Astrocyte (in vitro differentiated cells and primary cell): ENCODE measurements around the gene GRID2.

Experiments
- EZH2 ChIP-seq: IDR thresholded peaks from 2 replicates; pipeline ENCODE4 v1.6.1; 2012; ENCODE audit warnings: mild to moderate bottlenecking, low read length, inconsistent platforms; ENCODE audit not compliant: insufficient read depth
- TF ChIP-seq, protein P1 (sequence below): IDR thresholded peaks from 2 replicates; pipeline ENCODE4 v1.5.1; 2011; ENCODE audit warnings: low read depth, mild to moderate bottlenecking, inconsistent platforms, low read length, moderate library complexity; ENCODE audit not compliant: insufficient read depth

DNA sequence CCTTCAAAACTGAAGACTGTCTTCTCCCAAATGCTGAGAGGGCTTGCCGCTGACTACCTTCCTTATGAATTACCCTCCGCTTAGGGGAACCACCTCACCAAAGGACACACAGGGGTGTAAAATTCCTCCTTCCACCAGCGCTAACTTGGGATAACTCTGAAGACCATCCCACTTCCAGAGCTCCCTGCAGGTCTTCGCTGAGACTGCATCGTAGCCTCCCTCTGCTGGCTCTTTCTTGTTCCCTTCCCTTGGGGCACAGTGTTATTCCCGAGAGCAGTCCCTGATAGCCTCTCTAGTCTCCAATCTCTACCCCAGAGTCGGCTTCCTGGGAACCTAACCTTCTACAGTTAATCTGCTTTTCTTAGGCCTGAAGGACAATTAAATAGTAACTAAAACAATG, 799.3 kb downstream of the GRID2 start:
- TF ChIP-seq, protein P1, sequence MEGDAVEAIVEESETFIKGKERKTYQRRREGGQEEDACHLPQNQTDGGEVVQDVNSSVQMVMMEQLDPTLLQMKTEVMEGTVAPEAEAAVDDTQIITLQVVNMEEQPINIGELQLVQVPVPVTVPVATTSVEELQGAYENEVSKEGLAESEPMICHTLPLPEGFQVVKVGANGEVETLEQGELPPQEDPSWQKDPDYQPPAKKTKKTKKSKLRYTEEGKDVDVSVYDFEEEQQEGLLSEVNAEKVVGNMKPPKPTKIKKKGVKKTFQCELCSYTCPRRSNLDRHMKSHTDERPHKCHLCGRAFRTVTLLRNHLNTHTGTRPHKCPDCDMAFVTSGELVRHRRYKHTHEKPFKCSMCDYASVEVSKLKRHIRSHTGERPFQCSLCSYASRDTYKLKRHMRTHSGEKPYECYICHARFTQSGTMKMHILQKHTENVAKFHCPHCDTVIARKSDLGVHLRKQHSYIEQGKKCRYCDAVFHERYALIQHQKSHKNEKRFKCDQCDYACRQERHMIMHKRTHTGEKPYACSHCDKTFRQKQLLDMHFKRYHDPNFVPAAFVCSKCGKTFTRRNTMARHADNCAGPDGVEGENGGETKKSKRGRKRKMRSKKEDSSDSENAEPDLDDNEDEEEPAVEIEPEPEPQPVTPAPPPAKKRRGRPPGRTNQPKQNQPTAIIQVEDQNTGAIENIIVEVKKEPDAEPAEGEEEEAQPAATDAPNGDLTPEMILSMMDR: no peak
- no peak for TF ChIP-seq EZH2
